ENCODE data around the gene DCLK2.

Gene DCLK2

DNA sequence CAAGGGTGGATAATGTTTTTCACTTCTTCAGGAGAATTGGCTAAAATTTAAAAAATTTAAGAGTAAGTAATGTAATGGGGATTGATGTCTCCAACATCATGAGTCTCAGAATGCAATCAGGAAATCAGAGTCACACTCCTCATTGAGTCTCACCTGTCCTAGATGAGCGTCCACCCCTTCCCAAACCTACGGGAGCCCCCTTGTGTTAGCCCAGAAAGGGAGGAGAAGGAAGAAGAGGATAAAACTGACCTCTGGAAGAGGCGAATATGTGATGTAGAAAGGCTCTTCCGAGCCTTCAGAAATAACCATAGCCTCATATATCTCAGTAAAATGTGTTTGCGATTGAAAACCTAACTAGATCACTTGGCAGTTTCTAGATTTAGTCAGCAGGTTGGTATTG, 157.1 kb downstream of the DCLK2 start:
- no peak for DNase-seq

DNA sequence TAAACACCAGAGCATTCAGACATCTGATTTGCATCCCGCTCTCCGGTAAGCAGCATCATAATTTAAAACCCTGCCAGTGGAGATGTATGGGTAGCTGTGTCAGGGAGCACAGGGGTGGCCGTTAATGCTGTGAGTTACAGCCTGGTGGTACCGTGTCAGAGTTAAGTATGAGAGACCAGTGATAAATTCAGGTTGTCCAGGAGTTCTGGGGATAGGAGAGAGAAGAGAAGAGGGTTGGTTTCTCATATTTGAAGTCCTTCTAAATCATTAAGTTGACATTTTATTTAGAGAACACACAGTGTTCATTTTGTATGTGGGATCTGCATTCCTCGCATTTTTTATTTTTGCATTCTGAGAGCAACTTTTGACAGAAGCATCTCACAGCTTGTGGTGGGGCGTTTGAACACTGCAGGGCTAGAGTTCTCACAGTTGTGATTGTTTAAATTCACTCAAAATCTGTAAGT, 157.6 kb downstream of the DCLK2 start:
- DNase-seq = peak in 1 of 58 donors; percentile 36

DNA sequence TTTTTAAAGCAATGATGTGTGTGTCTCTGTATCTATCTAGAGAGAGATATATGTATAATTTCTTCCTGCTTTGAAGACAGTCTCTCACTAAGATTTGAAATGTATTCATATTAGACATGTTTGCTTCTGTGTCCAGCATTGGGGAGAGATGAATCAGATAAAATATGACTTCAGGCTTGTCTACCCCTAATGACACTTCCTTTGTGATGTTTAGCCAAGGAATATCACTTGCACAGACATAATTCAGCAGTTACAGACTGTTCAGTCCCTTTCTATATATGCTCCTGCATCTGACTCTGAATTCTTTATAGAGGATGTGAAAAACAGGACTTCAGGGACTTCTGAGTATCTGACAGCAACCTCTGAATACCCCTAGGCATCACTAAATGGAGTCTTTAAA, 158.4 kb downstream of the DCLK2 start:
- no peak for DNase-seq

DNA sequence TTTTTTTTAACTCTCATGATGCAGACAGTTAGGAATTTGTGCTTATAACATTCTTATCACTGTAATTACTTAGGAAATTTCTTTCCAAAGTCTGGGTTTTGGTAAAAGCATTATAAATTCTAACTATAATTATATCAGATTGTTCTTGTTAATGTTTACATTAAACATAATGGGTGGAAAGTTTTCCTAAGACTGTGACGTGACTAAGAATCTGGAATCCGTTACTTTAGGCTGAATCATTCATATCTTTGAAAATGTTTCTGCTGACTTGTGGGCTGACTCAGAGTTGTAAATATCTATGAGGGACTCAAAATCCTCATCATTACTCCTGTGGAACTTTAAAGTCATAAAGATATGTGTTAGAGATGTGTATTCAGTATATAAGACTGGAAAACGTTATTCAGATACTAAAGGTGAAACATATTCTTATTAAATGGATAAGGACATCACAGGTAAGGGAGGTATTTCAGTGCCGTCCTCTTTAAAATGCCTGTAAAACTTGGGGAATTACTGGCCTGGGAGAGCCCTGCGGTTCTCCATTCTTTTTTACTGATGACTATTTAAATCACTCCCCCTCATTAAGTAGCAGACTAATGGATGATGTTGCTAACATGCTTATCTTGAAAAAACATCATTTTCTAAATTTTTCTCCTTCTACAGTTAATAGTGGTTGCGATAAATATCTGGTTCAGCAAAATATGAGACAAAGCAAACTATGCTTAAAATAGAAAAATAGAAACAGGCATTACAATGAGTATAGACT, 159.0 kb downstream of the DCLK2 start:
- DNase-seq = no peak

DNA sequence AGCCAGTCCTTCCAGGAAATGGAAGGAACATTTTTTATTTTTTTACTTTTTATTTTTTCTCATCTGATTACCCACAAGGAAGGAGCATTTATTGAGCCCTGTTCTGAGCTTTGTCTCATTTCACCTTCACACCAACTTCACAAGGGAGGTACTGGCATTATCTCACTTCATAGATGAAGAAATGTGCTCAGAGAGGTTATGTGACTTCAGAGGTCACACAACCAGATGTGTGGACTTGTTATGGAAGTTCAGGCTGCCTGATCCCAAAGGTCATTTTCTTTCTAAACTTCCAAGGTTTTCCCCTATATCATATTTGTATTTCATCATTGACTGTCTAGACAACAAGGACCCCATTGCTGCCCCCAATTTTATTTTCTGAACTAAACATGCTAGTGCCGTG, 160.3 kb downstream of the DCLK2 start:
- DNase-seq = no peak

DNA sequence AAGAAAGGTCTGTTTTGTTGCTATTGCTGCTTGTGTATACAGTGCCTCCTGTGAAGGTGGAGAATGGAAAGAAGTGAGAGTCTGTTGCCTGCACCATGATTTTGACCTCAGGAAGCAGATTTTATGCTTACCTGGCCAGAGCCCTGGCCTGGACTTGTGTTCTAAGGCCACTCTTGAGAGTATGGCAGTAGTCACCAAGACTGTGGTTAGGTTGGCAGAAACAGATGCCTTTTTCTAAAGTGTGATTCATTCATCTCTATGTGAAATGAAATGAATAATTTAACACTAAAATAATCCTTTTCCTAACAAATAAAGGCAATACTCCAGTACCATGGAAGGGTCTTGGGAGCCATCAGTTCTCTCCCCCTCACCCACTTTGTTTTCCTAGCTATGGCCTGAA, 161.8 kb downstream of the DCLK2 start:
- DNase-seq = no peak

DNA sequence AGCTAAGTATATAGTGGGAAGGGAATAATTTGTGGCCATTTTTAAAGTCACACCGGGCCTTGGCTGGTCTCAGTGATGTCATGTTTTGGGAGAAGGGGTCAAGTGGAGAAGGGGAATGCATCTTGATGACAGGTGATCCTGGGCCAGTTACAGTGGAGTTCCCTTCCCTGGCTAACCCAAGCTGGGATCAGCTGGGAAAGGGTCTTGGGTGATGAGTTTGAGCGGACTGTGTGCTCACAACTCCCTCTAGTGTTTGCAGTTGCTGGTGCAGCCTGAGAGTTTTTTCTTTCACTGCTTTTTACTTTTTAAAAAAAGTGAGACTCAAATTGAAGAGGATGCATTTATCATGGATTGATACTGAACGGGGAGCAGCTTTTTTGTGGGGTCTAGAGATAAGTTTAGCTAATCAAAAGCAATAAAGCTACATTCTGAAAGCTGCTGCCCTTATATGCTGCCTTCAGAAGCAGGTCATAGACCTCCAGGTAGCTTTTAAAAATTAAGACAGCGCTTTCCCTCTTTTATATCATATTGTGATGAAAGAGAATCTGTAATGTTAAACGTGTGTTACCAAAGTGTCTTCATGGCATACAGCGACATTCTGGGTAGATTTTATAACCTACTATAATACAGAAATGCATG, 164.7 kb downstream of the DCLK2 start:
- DNase-seq = peak in 12 of 58 donors; percentile 9 to 54 (median 23)

DNA sequence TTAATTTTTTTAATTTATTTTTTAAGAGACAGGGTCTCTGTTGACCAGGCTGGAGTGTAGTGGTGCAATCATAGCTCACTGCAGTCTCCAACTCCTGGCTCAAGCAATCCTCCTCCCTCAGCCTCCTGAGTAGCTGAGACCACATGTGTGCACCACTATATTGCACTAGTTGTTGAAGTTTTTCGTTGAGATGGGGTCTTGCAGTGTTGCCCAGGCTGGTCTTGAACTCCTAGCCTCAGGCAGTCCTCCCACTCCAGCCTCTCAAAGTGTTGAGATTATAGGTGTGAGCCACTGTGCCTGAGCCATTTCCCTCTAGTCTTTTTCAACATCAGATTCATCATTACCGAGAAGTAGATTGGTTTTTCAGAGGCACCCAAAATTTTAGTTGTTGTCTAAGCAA, 165.7 kb downstream of the DCLK2 start:
- DNase-seq = no peak

DNA sequence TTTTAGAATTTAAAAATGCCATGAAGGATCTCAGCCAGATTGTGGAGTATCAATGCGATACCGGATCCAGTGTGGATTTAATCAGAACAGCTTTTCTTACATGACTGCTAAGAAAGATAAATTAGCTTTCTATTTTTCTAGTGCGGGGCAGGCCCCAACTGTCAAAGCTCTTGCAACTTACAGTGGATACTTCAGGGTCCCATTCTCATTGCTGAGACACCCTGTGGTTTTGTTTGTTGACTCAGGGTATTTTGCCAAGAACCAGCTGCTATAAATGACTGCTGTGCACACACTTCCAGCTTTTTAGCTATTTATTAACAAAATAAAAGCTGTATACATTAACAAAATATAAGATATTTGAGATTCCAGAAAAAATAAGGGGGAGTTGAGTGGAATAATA, 166.4 kb downstream of the DCLK2 start:
- DNase-seq = no peak

DNA sequence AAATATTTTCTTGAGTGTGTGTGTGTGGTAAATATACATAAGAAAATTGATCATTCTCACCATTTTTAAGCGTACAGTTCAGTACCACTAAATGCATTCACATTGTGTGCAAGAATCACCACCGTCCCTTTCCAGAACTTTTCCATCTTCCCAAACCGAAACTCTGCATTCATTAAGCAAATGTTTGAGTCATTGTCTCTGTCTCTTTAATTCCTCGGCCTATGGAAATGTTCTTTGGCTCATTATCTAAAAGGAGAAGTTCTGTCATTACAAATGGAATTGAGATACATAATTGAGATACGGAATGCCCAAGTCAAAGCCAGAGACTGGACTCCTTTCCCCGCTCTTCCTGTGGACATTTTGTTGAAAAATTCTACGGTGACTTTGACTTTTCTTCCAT, 168.9 kb downstream of the DCLK2 start:
- no peak for DNase-seq

DNA sequence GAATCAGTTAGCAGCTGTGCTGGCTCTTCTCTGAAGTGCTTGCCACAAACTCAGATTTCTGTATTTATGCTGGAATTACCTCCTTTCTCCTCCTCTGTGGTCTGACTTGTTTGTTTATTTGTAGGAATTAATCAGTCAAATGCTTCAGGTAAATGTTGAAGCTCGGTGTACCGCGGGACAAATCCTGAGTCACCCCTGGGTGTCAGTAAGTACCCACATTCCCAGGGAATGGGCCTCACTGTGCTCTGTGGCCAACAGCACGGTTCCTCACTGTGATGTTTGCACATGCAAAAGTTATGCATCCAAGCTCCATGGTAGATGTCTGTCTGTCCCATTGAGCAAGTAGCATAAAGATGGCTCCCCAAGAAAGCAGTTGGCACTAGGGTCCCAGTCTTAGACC, 169.9 kb downstream of the DCLK2 start:
- DNase-seq = no peak

DNA sequence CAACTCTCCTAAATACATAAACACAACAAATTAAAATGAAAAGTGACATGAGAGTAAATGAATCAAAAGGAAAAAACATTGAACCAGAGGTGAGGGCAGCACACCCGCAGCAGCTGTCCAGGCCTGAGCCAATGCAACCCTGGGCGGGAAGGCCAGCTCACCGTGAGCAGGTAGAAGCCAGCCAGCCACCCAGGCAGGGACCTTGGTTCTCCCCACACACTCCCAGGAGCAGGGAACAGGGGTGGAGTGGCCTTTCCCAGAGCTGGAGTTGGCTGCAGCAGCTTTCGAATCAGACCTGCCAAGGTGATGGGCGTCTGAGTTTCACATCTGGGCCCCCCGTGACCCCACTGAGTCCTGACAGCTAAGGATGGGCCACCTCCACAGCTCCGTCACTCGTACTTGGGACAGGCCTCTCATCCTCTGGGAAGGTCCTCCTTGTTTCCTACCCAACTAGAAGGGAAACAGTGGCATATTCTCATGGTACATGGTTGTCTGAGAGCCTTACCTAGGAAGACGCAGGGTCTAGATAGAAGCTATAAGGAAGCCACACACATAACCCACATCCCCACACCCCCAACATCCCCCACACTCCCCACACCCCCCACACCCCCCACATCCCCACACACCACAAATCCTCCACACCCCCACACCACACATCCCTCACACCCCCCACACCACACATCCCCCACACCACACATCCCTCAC, 172.2 kb downstream of the DCLK2 start:
- peak in 1 of 58 donors; percentile 12 for DNase-seq

DNA sequence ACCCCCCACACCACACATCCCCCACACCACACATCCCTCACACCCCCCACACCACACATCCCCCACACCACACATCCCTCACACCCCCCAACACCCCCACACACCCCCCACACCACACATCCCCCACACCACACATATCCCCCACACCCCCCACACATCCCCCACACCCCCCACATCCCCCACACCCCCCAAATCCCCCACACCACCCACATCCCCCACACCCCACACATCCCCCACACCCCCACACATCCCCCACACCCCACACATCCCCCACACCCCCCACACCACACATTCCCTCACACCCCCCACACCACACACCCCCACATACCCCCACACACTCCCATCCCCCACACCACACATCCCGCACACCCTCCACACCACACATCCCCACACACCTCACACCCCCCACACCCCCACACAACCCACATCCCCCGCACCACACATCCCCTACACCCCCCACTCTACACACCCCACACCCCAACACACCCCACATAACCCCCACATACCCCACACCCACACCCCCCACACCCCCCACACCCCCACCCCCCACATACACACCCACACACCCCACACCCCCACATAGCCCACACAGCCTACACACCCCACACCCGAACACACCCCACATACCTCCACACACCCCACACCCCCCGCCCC, 172.9 kb downstream of the DCLK2 start:
- peak in 1 of 58 donors; percentile 6 for DNase-seq

DNA sequence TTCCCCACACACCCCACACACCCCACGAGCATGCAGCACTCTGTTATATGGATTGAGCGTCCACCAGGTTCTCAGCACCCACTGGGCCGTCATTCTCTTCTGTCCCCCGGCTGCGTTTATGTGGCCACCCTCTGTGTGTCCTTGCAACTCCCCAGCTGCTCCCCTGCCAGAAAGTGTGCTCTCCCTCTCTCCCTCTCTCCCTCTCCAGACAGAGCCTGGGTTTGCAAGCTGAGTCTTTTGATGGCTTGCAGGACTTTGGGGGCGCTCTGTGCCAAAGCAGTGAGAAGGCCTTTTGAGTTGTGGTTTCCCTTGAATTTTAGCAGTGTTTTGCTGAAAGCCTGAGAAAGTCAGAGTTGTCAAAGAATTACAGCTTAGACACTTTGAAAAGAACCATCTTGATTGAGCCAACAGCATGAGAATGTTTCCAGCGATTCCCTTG, 173.5 kb downstream of the DCLK2 start:
- DNase-seq = peak in 14 of 58 donors; percentile 12 to 56 (median 38)

DNA sequence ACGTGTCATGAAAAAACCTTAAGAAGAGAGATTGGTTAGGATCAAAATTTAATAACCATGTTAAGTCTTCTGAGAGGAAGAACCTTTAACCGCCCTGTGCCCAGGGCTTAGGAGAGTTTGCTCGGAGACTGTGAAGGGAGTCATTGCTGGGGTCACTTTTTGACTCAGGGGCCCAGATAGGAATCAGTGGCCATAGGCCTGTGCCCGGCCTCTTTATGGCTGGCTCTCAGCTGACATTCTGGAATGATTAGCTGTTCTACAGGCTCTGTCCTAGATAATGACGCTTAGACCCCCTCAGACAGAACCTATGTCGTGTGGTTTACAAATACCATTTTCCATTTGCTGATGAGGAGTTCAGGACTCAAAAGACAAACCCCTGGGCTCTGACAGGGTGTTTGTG, 174.1 kb downstream of the DCLK2 start:
- DNase-seq = no peak

DNA sequence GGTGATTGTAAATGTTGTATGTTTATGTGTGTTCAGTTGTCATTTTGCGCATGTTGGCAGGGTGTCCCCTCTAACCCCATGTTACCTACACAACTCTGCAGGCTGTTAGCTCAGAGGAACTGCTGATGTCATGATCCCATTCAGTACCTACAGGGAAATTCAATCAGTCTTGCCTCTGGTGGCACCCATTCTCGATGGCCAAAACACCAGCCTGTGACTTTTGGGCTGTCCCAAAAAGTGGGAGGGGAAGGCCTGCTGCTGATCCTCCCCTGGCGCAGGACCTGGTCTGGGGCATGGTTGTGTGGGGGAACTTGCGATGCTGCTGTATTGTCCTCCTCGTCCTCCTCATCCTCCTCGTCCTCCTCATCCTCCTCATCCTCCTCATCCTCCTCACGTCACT, 174.5 kb downstream of the DCLK2 start:
- DNase-seq = no peak

DNA sequence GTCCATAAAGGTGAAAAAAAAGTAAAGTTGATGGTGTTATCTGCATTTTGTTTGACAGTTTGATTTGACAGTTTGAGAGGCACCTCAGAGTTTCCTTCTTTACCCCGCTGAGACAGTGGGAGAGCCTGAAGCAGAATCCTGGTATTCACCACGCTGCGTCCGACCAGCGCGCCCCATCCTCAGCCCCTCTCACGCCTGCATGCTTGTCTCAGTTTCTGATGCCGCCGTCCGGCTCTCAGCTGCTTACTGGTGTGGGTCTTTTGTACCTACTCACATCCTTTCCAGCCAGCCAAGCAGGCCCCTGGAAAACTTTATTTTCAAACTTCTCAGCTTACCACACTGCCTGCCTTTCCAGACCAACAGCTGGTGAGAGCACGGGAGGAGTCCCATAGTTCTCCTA, 175.2 kb downstream of the DCLK2 start:
- no peak for DNase-seq

DNA sequence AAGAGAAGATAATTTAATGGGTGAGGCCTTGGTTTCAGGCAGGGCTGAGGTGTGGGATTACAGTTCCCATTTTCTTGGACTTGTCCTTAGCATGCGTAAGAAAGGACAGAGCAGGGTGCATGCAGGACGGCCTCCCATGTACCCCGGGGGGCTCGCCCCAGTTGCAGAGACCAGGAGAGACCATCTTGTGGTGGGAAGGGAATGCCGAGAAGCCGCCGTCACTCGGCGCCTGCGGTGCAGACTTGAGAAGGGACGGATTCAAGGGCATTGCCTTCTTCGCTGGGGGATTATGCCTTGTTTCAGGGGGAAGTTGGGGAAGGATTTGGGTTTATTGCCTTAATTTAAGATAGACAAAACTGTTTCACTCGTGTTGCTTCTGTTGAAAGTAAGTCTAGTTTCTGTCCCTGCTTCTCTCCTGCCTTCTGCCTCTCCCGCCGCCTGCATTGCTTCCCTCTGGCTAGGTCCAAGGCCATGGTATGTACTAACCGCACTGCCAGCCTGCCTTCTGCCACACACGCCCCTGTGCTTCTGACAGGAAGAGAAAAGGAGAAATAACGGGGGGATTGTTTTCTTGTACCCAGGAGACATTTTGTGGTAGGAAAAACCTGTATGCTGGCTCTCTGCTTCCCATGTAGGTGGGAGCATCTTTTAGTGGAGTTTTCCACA, 175.9 kb downstream of the DCLK2 start:
- DNase-seq = no peak

DNA sequence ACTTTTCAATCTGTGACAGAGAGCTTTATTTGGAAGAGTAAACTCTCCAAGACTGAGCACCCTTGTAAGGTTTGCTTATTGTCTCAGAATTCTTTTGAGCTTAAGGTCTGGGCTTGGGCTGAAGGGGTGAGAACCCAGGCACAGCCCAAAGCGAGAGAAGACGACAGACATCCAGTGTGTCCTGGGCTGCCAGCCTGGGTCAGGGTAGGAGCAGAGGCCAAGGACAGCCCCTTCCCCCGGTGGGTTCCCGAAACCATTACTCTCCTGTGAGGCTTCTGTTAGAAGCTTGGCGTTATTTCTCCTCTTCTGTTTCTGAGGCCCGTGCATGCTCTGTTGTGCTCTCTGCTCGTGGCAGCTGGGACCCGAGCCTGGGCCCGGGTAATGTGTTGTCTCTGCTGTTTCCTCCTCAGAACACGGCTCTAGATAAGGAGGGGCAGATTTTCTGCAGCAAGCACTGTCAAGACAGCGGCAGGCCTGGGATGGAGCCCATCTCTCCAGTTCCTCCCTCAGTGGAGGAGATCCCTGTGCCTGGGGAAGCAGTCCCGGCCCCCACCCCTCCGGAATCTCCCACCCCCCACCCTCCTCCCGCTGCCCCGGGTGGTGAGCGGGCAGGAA, 177.5 kb downstream of the DCLK2 start:
- no peak for DNase-seq

DNA sequence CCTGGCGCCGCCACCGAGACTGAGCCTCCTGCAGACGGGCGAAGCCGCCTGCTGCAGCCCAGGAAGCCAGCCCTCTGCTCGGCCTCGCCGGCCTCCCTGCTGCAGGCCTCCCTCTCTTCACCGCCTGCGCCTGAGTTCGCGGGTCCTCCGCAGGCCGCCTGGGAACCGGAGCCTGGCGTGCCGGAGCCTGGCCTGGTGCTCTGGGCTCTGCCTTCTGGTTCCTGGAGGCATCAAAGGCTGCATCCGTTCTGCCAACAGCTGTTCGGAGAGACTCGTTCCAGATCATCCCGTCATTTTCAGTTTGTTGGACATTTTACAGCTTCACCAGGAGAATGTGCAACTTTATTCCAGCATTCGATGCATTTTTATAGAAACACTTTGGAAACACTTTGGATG, 178.0 kb downstream of the DCLK2 start:
- DNase-seq = no peak

All from anterior cingulate cortex (tissue), 58 donors.